HG03469 (cell line): ENCODE results near the gene CALB2.

Experiments
- ATAC-seq: cut with Tn5 transposase; IDR thresholded peaks from one replicate; pipeline ENCODE4 v1.9.1; 2021; ENCODE audit warnings: mild to moderate bottlenecking, moderate library complexity, moderate number of reproducible peaks; ENCODE audit not compliant: unreplicated experiment

The CALB2 gene

GRCh38 chr16:71384073-71384724, 25.7 kb downstream of the CALB2 start:
- no peak for ATAC-seq

- ATAC-seq = no peak
Observed at GRCh38 chr16:71387045-71387871, 28.7 kb downstream of the CALB2 start.

- ATAC-seq = no peak
Observed at GRCh38 chr16:71389330-71389729, 30.8 kb downstream of the CALB2 start.

- ATAC-seq = no peak
Observed at GRCh38 chr16:71396594-71396993, 38.1 kb downstream of the CALB2 start.

GRCh38 chr16:71399801-71400563, 41.5 kb downstream of the CALB2 start:
- no peak for ATAC-seq

GRCh38 chr16:71402007-71402406, 43.5 kb downstream of the CALB2 start:
- ATAC-seq = no peak

- ATAC-seq = no peak
Observed at GRCh38 chr16:71402674-71403073, 44.2 kb downstream of the CALB2 start.

GRCh38 chr16:71404364-71404763, 45.8 kb downstream of the CALB2 start:
- ATAC-seq = no peak

GRCh38 chr16:71406316-71406715, 47.8 kb downstream of the CALB2 start:
- no peak for ATAC-seq

- ATAC-seq = no peak
Observed at GRCh38 chr16:71406724-71407123, 48.2 kb downstream of the CALB2 start.

- no peak for ATAC-seq
Observed at GRCh38 chr16:71407731-71408130, 49.2 kb downstream of the CALB2 start.

GRCh38 chr16:71408536-71408935, 50.0 kb downstream of the CALB2 start:
- ATAC-seq = no peak

- no peak for ATAC-seq
Observed at GRCh38 chr16:71409011-71409775, 50.7 kb downstream of the CALB2 start.

- no peak for ATAC-seq
Observed at GRCh38 chr16:71410146-71410545, 51.6 kb downstream of the CALB2 start.

- no peak for ATAC-seq
Observed at GRCh38 chr16:71412270-71413160, 54.0 kb downstream of the CALB2 start.

- ATAC-seq = no peak
Observed at GRCh38 chr16:71413341-71413740, 54.8 kb downstream of the CALB2 start.

GRCh38 chr16:71414038-71414437, 55.5 kb downstream of the CALB2 start:
- ATAC-seq = no peak

GRCh38 chr16:71421911-71422310, 63.4 kb downstream of the CALB2 start:
- ATAC-seq = no peak

- ATAC-seq = no peak
Observed at GRCh38 chr16:71423016-71423415, 64.5 kb downstream of the CALB2 start.

GRCh38 chr16:71423865-71424264, 65.3 kb downstream of the CALB2 start:
- ATAC-seq = no peak
